GM23338 (cell line): ENCODE measurements around the gene MLKL. TPM values are rescaled to one million over a fixed set of nuclear protein-coding genes. Genes with fewer than 3 reads are reported as not detected.

Experiments used
- ATAC-seq: fragments of 200-7000 bp; cut with Tn5 transposase; 3 replicates; pipeline ENCODE4 v1.9.1; 2020
- DNase-seq: peaks from one replicate; pipeline ENCODE4 v3.0.0-alpha.2; 2015; ENCODE audit warnings: low spot score
- H2AFZ ChIP-seq: fragments of 200-600 bp; sonication (generic); 2 replicates; pipeline ENCODE4 v1.8.0; 2016; ENCODE audit warnings: antibody characterized with exemption, mild to moderate bottlenecking, moderate library complexity
- H3F3A ChIP-seq: fragments of 200-600 bp; sonication (generic); replicated peaks from 2 replicates; pipeline ENCODE4 v1.8.0; 2017; ENCODE audit warnings: antibody characterized with exemption, mixed run types, low read depth
- H3K27ac ChIP-seq: fragments of 200-600 bp; sonication (generic); 2 replicates; pipeline ENCODE4 v1.6.1; 2016; ENCODE audit warnings: low read depth
- H3K27me3 ChIP-seq: fragments of 200-600 bp; sonication (generic); 2 replicates; pipeline ENCODE4 v1.8.0; 2016; ENCODE audit warnings: mild to moderate bottlenecking, mixed run types, moderate library complexity; ENCODE audit not compliant: insufficient read depth
- H3K36me3 ChIP-seq: fragments of 200-600 bp; sonication (generic); 2 replicates; pipeline ENCODE4 v1.8.0; 2016; ENCODE audit warnings: mild to moderate bottlenecking; ENCODE audit not compliant: insufficient read depth
- H3K4me1 ChIP-seq: fragments of 200-600 bp; sonication (generic); 2 replicates; pipeline ENCODE4 v1.8.0; 2016; ENCODE audit warnings: mild to moderate bottlenecking, moderate library complexity; ENCODE audit not compliant: insufficient read depth
- H3K4me2 ChIP-seq: fragments of 200-600 bp; sonication (generic); 2 replicates; pipeline ENCODE4 v1.7.1; 2017; ENCODE audit warnings: mixed run types
- H3K4me3 ChIP-seq: fragments of 200-600 bp; sonication (generic); 2 replicates; pipeline ENCODE4 v1.6.1; 2016; ENCODE audit warnings: mixed run types
- H3K79me2 ChIP-seq: fragments of 200-600 bp; sonication (generic); replicated peaks from 2 replicates; pipeline ENCODE4 v1.8.0; 2017; ENCODE audit warnings: mild to moderate bottlenecking; ENCODE audit not compliant: insufficient read depth
- H3K9me2 ChIP-seq: fragments of 200-600 bp; sonication (generic); 2 replicates; pipeline ENCODE4 v1.8.0; 2017; ENCODE audit not compliant: insufficient read depth
- H4K20me1 ChIP-seq: fragments of 200-600 bp; sonication (generic); replicated peaks from 2 replicates; pipeline ENCODE4 v1.8.0; 2017; ENCODE audit warnings: mild to moderate bottlenecking; ENCODE audit not compliant: insufficient read depth
- H3K27ac Mint-ChIP-seq: 2 replicates; pipeline ENCODE4 v1.8.0; 2020; ENCODE audit warnings: inconsistent platforms, mild to moderate bottlenecking, moderate library complexity, mixed read lengths
- H3K27me3 Mint-ChIP-seq: 3 replicates; pipeline ENCODE4 v1.8.0; 2022; ENCODE audit warnings: low read depth, mild to moderate bottlenecking, moderate library complexity, mixed read lengths, inconsistent platforms; ENCODE audit not compliant: insufficient read depth, poor library complexity
- H3K36me3 Mint-ChIP-seq: 3 replicates; pipeline ENCODE4 v1.8.0; 2021; ENCODE audit warnings: low read depth, mild to moderate bottlenecking, inconsistent platforms, moderate library complexity, mixed read lengths
- H3K4me1 Mint-ChIP-seq: 3 replicates; pipeline ENCODE4 v1.8.0; 2020; ENCODE audit warnings: mild to moderate bottlenecking, inconsistent platforms, mixed read lengths
- H3K4me3 Mint-ChIP-seq: 3 replicates; pipeline ENCODE4 v1.8.0; 2021; ENCODE audit warnings: moderate library complexity, mild to moderate bottlenecking, inconsistent platforms, mixed read lengths
- H3K9me3 Mint-ChIP-seq: 3 replicates; pipeline ENCODE4 v1.8.0; 2020; ENCODE audit warnings: moderate library complexity, mild to moderate bottlenecking, inconsistent platforms, mixed read lengths
- POLR2AphosphoS5 ChIP-seq: IDR thresholded peaks from 2 replicates; pipeline ENCODE4 v1.6.1; 2016; ENCODE audit warnings: antibody characterized with exemption, low read depth
- STAT1 ChIP-seq: IDR thresholded peaks from one replicate; pipeline ENCODE4 v1.6.1; 2016; ENCODE audit warnings: antibody characterized with exemption; ENCODE audit not compliant: unreplicated experiment
- polyA plus RNA-seq: library from polyadenylated mRNA; unstranded; fragments of >200 nt; fragmentation: Nextera tagmentation; extraction: Ambion mirVana; gene quantifications from 2 replicates; pipeline ENCODE4 v1.2.1, GENCODE V29; 2016
- total RNA-seq: library from RNA; depleted of rRNA; stranded (reverse); fragments of >200 nt; shearing (Covaris generic); gene quantifications from 2 replicates; pipeline ENCODE4 v1.2.3, GENCODE V29; 2014
- TF ChIP-seq, protein P1 (sequence below): IDR thresholded peaks from one replicate; pipeline ENCODE4 v1.6.1; 2018; ENCODE audit warnings: antibody characterized with exemption; ENCODE audit not compliant: unreplicated experiment
- TF ChIP-seq, protein P2 (sequence below): fragments of 250-450 bp; sonication (Bioruptor Pico); IDR thresholded peaks from 2 replicates; pipeline ENCODE4 v1.5.0; 2020; ENCODE audit warnings: mild to moderate bottlenecking, moderate library complexity

MLKL gene
- total and polyA plus RNA-seq, 2 experiments from 2014 or later = 5.1 to 9.7 TPM

GRCh38 chr16:74743045-74743667 lies 42.5 kb upstream of the MLKL start:
- no peaks in the 10 kb centered on the region for H3K36me3 ChIP-seq
- H3K4me3 ChIP-seq = no peak overlapping the region
- H3K4me2 ChIP-seq = no peak overlapping the region
- TF ChIP-seq, protein P1, sequence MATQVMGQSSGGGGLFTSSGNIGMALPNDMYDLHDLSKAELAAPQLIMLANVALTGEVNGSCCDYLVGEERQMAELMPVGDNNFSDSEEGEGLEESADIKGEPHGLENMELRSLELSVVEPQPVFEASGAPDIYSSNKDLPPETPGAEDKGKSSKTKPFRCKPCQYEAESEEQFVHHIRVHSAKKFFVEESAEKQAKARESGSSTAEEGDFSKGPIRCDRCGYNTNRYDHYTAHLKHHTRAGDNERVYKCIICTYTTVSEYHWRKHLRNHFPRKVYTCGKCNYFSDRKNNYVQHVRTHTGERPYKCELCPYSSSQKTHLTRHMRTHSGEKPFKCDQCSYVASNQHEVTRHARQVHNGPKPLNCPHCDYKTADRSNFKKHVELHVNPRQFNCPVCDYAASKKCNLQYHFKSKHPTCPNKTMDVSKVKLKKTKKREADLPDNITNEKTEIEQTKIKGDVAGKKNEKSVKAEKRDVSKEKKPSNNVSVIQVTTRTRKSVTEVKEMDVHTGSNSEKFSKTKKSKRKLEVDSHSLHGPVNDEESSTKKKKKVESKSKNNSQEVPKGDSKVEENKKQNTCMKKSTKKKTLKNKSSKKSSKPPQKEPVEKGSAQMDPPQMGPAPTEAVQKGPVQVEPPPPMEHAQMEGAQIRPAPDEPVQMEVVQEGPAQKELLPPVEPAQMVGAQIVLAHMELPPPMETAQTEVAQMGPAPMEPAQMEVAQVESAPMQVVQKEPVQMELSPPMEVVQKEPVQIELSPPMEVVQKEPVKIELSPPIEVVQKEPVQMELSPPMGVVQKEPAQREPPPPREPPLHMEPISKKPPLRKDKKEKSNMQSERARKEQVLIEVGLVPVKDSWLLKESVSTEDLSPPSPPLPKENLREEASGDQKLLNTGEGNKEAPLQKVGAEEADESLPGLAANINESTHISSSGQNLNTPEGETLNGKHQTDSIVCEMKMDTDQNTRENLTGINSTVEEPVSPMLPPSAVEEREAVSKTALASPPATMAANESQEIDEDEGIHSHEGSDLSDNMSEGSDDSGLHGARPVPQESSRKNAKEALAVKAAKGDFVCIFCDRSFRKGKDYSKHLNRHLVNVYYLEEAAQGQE = no peak
- TF ChIP-seq STAT1 (no peak), POLR2AphosphoS5 (no peak)
- TF ChIP-seq, protein P2, sequence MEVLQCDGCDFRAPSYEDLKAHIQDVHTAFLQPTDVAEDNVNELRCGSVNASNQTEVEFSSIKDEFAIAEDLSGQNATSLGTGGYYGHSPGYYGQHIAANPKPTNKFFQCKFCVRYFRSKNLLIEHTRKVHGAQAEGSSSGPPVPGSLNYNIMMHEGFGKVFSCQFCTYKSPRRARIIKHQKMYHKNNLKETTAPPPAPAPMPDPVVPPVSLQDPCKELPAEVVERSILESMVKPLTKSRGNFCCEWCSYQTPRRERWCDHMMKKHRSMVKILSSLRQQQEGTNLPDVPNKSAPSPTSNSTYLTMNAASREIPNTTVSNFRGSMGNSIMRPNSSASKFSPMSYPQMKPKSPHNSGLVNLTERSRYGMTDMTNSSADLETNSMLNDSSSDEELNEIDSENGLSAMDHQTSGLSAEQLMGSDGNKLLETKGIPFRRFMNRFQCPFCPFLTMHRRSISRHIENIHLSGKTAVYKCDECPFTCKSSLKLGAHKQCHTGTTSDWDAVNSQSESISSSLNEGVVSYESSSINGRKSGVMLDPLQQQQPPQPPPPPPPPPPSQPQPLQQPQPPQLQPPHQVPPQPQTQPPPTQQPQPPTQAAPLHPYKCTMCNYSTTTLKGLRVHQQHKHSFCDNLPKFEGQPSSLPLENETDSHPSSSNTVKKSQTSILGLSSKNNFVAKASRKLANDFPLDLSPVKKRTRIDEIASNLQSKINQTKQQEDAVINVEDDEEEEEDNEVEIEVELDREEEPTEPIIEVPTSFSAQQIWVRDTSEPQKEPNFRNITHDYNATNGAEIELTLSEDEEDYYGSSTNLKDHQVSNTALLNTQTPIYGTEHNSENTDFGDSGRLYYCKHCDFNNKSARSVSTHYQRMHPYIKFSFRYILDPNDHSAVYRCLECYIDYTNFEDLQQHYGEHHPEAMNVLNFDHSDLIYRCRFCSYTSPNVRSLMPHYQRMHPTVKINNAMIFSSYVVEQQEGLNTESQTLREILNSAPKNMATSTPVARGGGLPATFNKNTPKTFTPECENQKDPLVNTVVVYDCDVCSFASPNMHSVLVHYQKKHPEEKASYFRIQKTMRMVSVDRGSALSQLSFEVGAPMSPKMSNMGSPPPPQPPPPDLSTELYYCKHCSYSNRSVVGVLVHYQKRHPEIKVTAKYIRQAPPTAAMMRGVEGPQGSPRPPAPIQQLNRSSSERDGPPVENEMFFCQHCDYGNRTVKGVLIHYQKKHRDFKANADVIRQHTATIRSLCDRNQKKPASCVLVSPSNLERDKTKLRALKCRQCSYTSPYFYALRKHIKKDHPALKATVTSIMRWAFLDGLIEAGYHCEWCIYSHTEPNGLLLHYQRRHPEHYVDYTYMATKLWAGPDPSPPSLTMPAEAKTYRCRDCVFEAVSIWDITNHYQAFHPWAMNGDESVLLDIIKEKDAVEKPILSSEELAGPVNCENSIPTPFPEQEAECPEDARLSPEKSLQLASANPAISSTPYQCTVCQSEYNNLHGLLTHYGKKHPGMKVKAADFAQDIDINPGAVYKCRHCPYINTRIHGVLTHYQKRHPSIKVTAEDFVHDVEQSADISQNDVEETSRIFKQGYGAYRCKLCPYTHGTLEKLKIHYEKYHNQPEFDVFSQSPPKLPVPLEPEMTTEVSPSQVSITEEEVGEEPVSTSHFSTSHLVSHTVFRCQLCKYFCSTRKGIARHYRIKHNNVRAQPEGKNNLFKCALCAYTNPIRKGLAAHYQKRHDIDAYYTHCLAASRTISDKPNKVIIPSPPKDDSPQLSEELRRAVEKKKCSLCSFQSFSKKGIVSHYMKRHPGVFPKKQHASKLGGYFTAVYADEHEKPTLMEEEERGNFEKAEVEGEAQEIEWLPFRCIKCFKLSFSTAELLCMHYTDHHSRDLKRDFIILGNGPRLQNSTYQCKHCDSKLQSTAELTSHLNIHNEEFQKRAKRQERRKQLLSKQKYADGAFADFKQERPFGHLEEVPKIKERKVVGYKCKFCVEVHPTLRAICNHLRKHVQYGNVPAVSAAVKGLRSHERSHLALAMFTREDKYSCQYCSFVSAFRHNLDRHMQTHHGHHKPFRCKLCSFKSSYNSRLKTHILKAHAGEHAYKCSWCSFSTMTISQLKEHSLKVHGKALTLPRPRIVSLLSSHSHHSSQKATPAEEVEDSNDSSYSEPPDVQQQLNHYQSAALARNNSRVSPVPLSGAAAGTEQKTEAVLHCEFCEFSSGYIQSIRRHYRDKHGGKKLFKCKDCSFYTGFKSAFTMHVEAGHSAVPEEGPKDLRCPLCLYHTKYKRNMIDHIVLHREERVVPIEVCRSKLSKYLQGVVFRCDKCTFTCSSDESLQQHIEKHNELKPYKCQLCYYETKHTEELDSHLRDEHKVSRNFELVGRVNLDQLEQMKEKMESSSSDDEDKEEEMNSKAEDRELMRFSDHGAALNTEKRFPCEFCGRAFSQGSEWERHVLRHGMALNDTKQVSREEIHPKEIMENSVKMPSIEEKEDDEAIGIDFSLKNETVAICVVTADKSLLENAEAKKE = no peak
- H4K20me1 ChIP-seq = no peaks in the 10 kb centered on the region
- Mint-ChIP-seq H3K27ac (no peak overlapping the region), H3K4me1 (peaks cover 26% of the 10 kb centered on the region), H3K9me3 (no peaks in the 10 kb centered on the region), H3K4me3 (no peak overlapping the region), H3K36me3 (no peaks in the 10 kb centered on the region), H3K27me3 (peaks cover 8% of the 10 kb centered on the region)
- peaks cover 7% of the 10 kb centered on the region; the same call in 1 of the 2 replicates for H3K4me1 ChIP-seq
- no peaks in the 10 kb centered on the region for H3K27me3 ChIP-seq
- no peaks in the 10 kb centered on the region for H3F3A ChIP-seq
- no peak for ATAC-seq
- H3K9me2 ChIP-seq = no peaks in the 10 kb centered on the region
- no peak overlapping the region for H3K27ac ChIP-seq
- no peaks in the 10 kb centered on the region for H3K79me2 ChIP-seq
- DNase-seq = no peak
- H2AFZ ChIP-seq = no peak overlapping the region
